Measurements from ENCODE around the gene LRP5. TPM values are rescaled to one million over a fixed set of nuclear protein-coding genes. Genes with fewer than 3 reads are reported as not detected.
A peak's percentile ranks its signal among the peaks of the same experiment; 100 is the strongest.

The LRP5 gene
- total RNA-seq, 1 experiment from 2014 or later, result 48.8 TPM

DNA sequence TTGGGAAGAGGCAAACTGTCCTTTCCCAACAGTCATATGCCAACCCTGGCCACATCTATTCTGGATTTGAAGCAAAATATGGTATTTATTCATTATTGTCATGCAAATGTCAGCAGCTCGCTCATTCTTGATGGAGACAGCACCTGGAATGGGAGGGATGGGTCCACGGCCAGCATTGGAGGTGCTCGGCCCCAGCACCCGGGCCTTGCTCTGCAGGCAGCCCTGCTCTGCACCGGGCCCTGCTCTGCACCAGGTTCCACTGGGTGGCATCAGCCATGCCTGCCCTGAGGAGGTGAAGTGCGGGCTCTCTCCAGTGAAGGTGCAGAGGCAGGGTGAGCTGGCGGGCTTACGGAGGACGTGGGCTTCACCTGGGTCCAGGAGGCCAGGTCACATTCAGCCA, 19.8 kb downstream of the LRP5 start:
- ChIA-PET CTCF (interaction anchor here (0.6 to 1.9 kb wide), 7 partner anchors 11 to 741 kb away, joined by 3 to 11 read pairs (median 3); no protein-coding TSS in a partner anchor), POLR2A (no interaction called here)
- H3K27ac Mint-ChIP-seq, result peak overlapping the region; percentile 91
- ATAC-seq (no peak), DNase-seq (ENCODE audit: low spot score) (no peak)
- no peaks in the 10 kb centered on the region for H3K27me3 Mint-ChIP-seq (ENCODE audit: low read depth)
- peaks cover 5% of the 10 kb centered on the region for H3K36me3 Mint-ChIP-seq
- no peaks in the 10 kb centered on the region for H3K9me3 Mint-ChIP-seq
- H3K4me3 Mint-ChIP-seq, result no peak overlapping the region
- TF ChIP-seq MYBL2 (CRISPR knock-in tag; IDR thresholded peaks at IDR 0.05), result no peak
- TF ChIP-seq, protein P1, sequence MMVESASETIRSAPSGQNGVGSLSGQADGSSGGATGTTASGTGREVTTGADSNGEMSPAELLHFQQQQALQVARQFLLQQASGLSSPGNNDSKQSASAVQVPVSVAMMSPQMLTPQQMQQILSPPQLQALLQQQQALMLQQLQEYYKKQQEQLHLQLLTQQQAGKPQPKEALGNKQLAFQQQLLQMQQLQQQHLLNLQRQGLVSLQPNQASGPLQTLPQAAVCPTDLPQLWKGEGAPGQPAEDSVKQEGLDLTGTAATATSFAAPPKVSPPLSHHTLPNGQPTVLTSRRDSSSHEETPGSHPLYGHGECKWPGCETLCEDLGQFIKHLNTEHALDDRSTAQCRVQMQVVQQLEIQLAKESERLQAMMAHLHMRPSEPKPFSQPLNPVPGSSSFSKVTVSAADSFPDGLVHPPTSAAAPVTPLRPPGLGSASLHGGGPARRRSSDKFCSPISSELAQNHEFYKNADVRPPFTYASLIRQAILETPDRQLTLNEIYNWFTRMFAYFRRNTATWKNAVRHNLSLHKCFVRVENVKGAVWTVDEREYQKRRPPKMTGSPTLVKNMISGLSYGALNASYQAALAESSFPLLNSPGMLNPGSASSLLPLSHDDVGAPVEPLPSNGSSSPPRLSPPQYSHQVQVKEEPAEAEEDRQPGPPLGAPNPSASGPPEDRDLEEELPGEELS (CRISPR knock-in tag; IDR thresholded peaks at IDR 0.05), result no peak
- TF ChIP-seq, protein P2, sequence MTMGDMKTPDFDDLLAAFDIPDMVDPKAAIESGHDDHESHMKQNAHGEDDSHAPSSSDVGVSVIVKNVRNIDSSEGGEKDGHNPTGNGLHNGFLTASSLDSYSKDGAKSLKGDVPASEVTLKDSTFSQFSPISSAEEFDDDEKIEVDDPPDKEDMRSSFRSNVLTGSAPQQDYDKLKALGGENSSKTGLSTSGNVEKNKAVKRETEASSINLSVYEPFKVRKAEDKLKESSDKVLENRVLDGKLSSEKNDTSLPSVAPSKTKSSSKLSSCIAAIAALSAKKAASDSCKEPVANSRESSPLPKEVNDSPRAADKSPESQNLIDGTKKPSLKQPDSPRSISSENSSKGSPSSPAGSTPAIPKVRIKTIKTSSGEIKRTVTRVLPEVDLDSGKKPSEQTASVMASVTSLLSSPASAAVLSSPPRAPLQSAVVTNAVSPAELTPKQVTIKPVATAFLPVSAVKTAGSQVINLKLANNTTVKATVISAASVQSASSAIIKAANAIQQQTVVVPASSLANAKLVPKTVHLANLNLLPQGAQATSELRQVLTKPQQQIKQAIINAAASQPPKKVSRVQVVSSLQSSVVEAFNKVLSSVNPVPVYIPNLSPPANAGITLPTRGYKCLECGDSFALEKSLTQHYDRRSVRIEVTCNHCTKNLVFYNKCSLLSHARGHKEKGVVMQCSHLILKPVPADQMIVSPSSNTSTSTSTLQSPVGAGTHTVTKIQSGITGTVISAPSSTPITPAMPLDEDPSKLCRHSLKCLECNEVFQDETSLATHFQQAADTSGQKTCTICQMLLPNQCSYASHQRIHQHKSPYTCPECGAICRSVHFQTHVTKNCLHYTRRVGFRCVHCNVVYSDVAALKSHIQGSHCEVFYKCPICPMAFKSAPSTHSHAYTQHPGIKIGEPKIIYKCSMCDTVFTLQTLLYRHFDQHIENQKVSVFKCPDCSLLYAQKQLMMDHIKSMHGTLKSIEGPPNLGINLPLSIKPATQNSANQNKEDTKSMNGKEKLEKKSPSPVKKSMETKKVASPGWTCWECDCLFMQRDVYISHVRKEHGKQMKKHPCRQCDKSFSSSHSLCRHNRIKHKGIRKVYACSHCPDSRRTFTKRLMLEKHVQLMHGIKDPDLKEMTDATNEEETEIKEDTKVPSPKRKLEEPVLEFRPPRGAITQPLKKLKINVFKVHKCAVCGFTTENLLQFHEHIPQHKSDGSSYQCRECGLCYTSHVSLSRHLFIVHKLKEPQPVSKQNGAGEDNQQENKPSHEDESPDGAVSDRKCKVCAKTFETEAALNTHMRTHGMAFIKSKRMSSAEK (CRISPR knock-in tag; IDR thresholded peaks at IDR 0.05; ENCODE audit: borderline replicate concordance), result no peak
- TF ChIP-seq, protein P3, sequence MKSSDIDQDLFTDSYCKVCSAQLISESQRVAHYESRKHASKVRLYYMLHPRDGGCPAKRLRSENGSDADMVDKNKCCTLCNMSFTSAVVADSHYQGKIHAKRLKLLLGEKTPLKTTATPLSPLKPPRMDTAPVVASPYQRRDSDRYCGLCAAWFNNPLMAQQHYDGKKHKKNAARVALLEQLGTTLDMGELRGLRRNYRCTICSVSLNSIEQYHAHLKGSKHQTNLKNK (CRISPR knock-in tag; IDR thresholded peaks at IDR 0.05), result no peak
- H3K4me1 Mint-ChIP-seq, result peaks cover 67% of the 10 kb centered on the region

GRCh38 chr11:68333173-68333572, 20.8 kb downstream of the LRP5 start:
- Mint-ChIP-seq H3K4me1 (peaks cover 66% of the 10 kb centered on the region), H3K27me3 (ENCODE audit: low read depth) (no peaks in the 10 kb centered on the region), H3K9me3 (no peaks in the 10 kb centered on the region), H3K4me3 (no peak overlapping the region), H3K36me3 (peaks cover 5% of the 10 kb centered on the region), H3K27ac (peak overlapping the region; percentile 91; the same call in 1 of the 2 replicates)
- ChIA-PET POLR2A (no interaction called here), CTCF (interaction anchor here (1.4 to 1.9 kb wide), 2 partner anchors 8 to 10 kb away, joined by 3 to 11 read pairs; no protein-coding TSS in a partner anchor)
- DNase-seq (ENCODE audit: low spot score) (no peak), ATAC-seq (no peak)
- no peak for TF ChIP-seq CREB1 (CRISPR knock-in tag; IDR thresholded peaks at IDR 0.05)
- TF ChIP-seq, protein P4, sequence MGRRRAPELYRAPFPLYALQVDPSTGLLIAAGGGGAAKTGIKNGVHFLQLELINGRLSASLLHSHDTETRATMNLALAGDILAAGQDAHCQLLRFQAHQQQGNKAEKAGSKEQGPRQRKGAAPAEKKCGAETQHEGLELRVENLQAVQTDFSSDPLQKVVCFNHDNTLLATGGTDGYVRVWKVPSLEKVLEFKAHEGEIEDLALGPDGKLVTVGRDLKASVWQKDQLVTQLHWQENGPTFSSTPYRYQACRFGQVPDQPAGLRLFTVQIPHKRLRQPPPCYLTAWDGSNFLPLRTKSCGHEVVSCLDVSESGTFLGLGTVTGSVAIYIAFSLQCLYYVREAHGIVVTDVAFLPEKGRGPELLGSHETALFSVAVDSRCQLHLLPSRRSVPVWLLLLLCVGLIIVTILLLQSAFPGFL (CRISPR knock-in tag; IDR thresholded peaks at IDR 0.05; ENCODE audit: borderline replicate concordance), result no peak
- no peak for TF ChIP-seq TEAD4 (CRISPR knock-in tag; IDR thresholded peaks at IDR 0.05)
- TF ChIP-seq, protein P5, sequence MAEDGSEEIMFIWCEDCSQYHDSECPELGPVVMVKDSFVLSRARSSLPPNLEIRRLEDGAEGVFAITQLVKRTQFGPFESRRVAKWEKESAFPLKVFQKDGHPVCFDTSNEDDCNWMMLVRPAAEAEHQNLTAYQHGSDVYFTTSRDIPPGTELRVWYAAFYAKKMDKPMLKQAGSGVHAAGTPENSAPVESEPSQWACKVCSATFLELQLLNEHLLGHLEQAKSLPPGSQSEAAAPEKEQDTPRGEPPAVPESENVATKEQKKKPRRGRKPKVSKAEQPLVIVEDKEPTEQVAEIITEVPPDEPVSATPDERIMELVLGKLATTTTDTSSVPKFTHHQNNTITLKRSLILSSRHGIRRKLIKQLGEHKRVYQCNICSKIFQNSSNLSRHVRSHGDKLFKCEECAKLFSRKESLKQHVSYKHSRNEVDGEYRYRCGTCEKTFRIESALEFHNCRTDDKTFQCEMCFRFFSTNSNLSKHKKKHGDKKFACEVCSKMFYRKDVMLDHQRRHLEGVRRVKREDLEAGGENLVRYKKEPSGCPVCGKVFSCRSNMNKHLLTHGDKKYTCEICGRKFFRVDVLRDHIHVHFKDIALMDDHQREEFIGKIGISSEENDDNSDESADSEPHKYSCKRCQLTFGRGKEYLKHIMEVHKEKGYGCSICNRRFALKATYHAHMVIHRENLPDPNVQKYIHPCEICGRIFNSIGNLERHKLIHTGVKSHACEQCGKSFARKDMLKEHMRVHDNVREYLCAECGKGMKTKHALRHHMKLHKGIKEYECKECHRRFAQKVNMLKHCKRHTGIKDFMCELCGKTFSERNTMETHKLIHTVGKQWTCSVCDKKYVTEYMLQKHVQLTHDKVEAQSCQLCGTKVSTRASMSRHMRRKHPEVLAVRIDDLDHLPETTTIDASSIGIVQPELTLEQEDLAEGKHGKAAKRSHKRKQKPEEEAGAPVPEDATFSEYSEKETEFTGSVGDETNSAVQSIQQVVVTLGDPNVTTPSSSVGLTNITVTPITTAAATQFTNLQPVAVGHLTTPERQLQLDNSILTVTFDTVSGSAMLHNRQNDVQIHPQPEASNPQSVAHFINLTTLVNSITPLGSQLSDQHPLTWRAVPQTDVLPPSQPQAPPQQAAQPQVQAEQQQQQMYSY (CRISPR knock-in tag; IDR thresholded peaks at IDR 0.05), result no peak
- TF ChIP-seq CREM (CRISPR knock-in tag; IDR thresholded peaks at IDR 0.05), result no peak
- no peak for TF ChIP-seq GTF2I (CRISPR knock-in tag; conservative IDR thresholded peaks at IDR 0.05)
- TF ChIP-seq IRF2 (CRISPR knock-in tag; IDR thresholded peaks at IDR 0.05; ENCODE audit: borderline replicate concordance, low read depth), result no peak
- TF ChIP-seq CBFB (CRISPR knock-in tag; IDR thresholded peaks at IDR 0.05; ENCODE audit: low read depth), result no peak
- TF ChIP-seq ATF6 (CRISPR knock-in tag; IDR thresholded peaks at IDR 0.05), result no peak
- no peak for TF ChIP-seq SMAD3 (CRISPR knock-in tag; IDR thresholded peaks at IDR 0.05; ENCODE audit: borderline replicate concordance)
- no peak for TF ChIP-seq ZNF138 (CRISPR knock-in tag; conservative IDR thresholded peaks at IDR 0.05)
- TF ChIP-seq KAT7 (CRISPR knock-in tag; IDR thresholded peaks at IDR 0.05; ENCODE audit: borderline replicate concordance), result no peak
- TF ChIP-seq JUN (CRISPR knock-in tag; IDR thresholded peaks at IDR 0.05), result no peak
- TF ChIP-seq, protein P3 (CRISPR knock-in tag; IDR thresholded peaks at IDR 0.05), result no peak
- TF ChIP-seq ETV6 (CRISPR knock-in tag; IDR thresholded peaks at IDR 0.05), result no peak

Data from WTC11 (cell line).